Suppressor macrophage (primary cell): ENCODE measurements around the gene CD37.

ENCODE experiments used
- DNase-seq, 4 experiments: peaks; one replicate each; pipeline ENCODE4 v3.0.0-alpha.2; 2020 to 2022

The CD37 gene

GRCh38 chr19:49382639-49383038, 47.4 kb downstream of the CD37 start:
- no peak for DNase-seq

GRCh38 chr19:49383599-49383998, 48.4 kb downstream of the CD37 start:
- DNase-seq, result no peak

GRCh38 chr19:49387936-49388372, 52.7 kb downstream of the CD37 start, which contains the start of gene KASH5:
KASH5 (plus strand) TSS chr19:49388249; CDS start chr19:49390884, 2,635 bp downstream.
- peak; percentile 85 to 89 (median 88) for DNase-seq

- no peak for DNase-seq
These were observed 54.2 kb downstream of the CD37 start for GRCh38 chr19:49389406-49389805.
